Panc1 (cell line): ENCODE results near the gene PSPC1. TPM values are rescaled to one million over a fixed set of nuclear protein-coding genes. Genes with fewer than 3 reads are reported as not detected.
"Not testable (repeated sequence)": the region's sequence is repeated elsewhere in the genome, so short reads cannot be mapped to it uniquely, and the experiment has no call there.

Source experiments
- ATAC-seq: fragments of 200-7000 bp; cut with Tn5 transposase; 2 replicates; pipeline ENCODE4 v1.9.1; 2020; ENCODE audit warnings: mild to moderate bottlenecking, moderate library complexity
- BruUV-seq: library from RNA; stranded (reverse); fragments of 400-500 nt; replicated peaks from 2 replicates; lab custom pipeline; 2021; lab: Mats Ljungman, UMichigan
- CTCF ChIA-PET: fragments of 300-600 bp; sonication (Branson Sonifier 250); formaldehyde crosslinking; loops from one replicate; lab custom pipeline; 2022; ENCODE audit warnings: antibody characterized with exemption; lab: Charles Lee
- POLR2A ChIA-PET: fragments of 300-600 bp; sonication (Branson Sonifier 250); formaldehyde crosslinking; loops from one replicate; lab custom pipeline; 2022; ENCODE audit warnings: antibody characterized with exemption; lab: Charles Lee
- DNase-seq: peaks from one replicate; pipeline ENCODE4 v3.0.0-alpha.2; 2010; ENCODE audit warnings: low read depth, low spot score
- H3K27ac ChIP-seq: 2 replicates; pipeline ENCODE4 v1.5.1; 2011; ENCODE audit warnings: mild to moderate bottlenecking, low read length, inconsistent platforms
- H3K27me3 ChIP-seq: fragments of 200-500 bp; sonication (Bioruptor generic); 2 replicates; pipeline ENCODE4 v1.6.0; 2014; ENCODE audit warnings: low read length, inconsistent platforms; ENCODE audit not compliant: control insufficient read depth, insufficient read depth
- H3K36me3 ChIP-seq: fragments of 200-500 bp; sonication (Bioruptor generic); 2 replicates; pipeline ENCODE4 v1.5.1; 2014; ENCODE audit warnings: inconsistent platforms, mild to moderate bottlenecking, low read length, moderate library complexity; ENCODE audit not compliant: control insufficient read depth, insufficient read depth
- H3K4me1 ChIP-seq: 2 replicates; pipeline ENCODE4 v1.5.1; 2011; ENCODE audit warnings: inconsistent platforms, mild to moderate bottlenecking, low read length, moderate library complexity; ENCODE audit not compliant: control insufficient read depth, insufficient read depth
- H3K4me3 ChIP-seq, 2 experiments: 2 replicates each; pipeline ENCODE4 v1.5.1; 2011 to 2012; ENCODE audit warnings: low read depth in 2 of 2, low read length in 2 of 2, mild to moderate bottlenecking in 2 of 2, inconsistent platforms in 1 of 2, moderate library complexity in 1 of 2
- H3K9me3 ChIP-seq: fragments of 200-500 bp; sonication (Bioruptor generic); 2 replicates; pipeline ENCODE4 v1.5.1; 2014; ENCODE audit warnings: low read depth, mild to moderate bottlenecking, inconsistent platforms, low read length, moderate library complexity; ENCODE audit not compliant: control insufficient read depth, insufficient read depth
- POLR2AphosphoS5 ChIP-seq: IDR thresholded peaks from 2 replicates; pipeline ENCODE4 v1.6.1; 2012; ENCODE audit warnings: mild to moderate bottlenecking, low read depth, low read length, moderate library complexity
- SIN3A ChIP-seq: IDR thresholded peaks from 2 replicates; pipeline ENCODE4 v1.6.1; 2012; ENCODE audit warnings: low read depth, mild to moderate bottlenecking, low read length, moderate library complexity, borderline replicate concordance; ENCODE audit not compliant: insufficient read depth
- TCF7L2 ChIP-seq: IDR thresholded peaks from 2 replicates; pipeline ENCODE4 v1.6.1; 2011; ENCODE audit warnings: mild to moderate bottlenecking, low read depth, low read length, inconsistent platforms
- in situ Hi-C: cut with HindIII; loops from 2 replicates; pipeline ENCODE4 v1.10.0; 2016; ENCODE audit warnings: low sequenced_read_pairs, low pct_unique_long_range_greater_than_20kb
- intact Hi-C: fragments of 100-400 bp; cut with micrococcal nuclease; formaldehyde crosslinking; loops from one replicate; pipeline ENCODE4 v1.10.0; 2022; ENCODE audit not compliant: unreplicated experiment
- total RNA-seq: library from RNA; stranded (reverse); gene quantifications from one replicate; pipeline ENCODE4 v1.2.1, GENCODE V29; 2021; ENCODE audit not compliant: unreplicated experiment
- TF ChIP-seq, protein P1 (sequence below): fragments of 450-650 bp; IDR thresholded peaks from 2 replicates; pipeline ENCODE4 v1.5.1; 2017; ENCODE audit warnings: mild to moderate bottlenecking
- TF ChIP-seq, protein P2 (sequence below), 2 experiments: IDR thresholded peaks; 2 replicates each; pipeline ENCODE4 v1.6.1; 2011 to 2012; ENCODE audit warnings: low read depth in 2 of 2, control low read depth in 1 of 2, low read length in 1 of 2, mild to moderate bottlenecking in 1 of 2, moderate library complexity in 1 of 2; ENCODE audit not compliant: insufficient read depth in 1 of 2

The PSPC1 gene
- total RNA-seq, 1 experiment from 2014 or later, result 39.1 TPM

DNA sequence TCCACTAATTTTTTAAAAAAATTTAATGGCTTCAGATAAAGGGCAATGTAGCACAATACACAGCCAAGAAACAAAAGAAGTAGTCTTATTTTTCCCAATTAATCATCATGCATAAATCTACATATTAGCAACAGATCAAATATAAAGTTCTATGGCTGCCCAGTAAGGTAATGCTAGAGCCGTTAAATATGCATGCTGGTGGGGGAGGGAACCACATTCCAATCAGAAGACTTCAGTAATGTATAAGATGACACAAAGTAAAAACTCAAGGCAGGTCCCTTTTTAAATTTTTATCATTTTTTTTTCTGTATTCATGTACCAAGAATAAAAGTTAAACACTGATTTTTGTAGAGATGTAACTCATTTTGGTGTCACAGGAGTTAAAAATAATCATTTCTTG lies 87.3 kb downstream of the PSPC1 start:
- H3K27ac ChIP-seq, result no peak overlapping the region
- ATAC-seq (no peak), DNase-seq (no peak)
- BruUV-seq, result no TSS peak
- peaks cover 5% of the 10 kb centered on the region; the same call in 1 of the 2 replicates for H3K36me3 ChIP-seq
- H3K4me3 ChIP-seq, result no peak overlapping the region
- POLR2A ChIA-PET, result no interaction called here
- no peaks in the 10 kb centered on the region for H3K27me3 ChIP-seq
- CTCF ChIA-PET, result no interaction called here
- in situ Hi-C loops, result no loop called here
- intact Hi-C loops, result no loop called here
- TF ChIP-seq, protein P1, sequence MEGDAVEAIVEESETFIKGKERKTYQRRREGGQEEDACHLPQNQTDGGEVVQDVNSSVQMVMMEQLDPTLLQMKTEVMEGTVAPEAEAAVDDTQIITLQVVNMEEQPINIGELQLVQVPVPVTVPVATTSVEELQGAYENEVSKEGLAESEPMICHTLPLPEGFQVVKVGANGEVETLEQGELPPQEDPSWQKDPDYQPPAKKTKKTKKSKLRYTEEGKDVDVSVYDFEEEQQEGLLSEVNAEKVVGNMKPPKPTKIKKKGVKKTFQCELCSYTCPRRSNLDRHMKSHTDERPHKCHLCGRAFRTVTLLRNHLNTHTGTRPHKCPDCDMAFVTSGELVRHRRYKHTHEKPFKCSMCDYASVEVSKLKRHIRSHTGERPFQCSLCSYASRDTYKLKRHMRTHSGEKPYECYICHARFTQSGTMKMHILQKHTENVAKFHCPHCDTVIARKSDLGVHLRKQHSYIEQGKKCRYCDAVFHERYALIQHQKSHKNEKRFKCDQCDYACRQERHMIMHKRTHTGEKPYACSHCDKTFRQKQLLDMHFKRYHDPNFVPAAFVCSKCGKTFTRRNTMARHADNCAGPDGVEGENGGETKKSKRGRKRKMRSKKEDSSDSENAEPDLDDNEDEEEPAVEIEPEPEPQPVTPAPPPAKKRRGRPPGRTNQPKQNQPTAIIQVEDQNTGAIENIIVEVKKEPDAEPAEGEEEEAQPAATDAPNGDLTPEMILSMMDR, result no peak
- TF ChIP-seq TCF7L2 (no peak), SIN3A (no peak), POLR2AphosphoS5 (no peak)
- TF ChIP-seq, protein P2, sequence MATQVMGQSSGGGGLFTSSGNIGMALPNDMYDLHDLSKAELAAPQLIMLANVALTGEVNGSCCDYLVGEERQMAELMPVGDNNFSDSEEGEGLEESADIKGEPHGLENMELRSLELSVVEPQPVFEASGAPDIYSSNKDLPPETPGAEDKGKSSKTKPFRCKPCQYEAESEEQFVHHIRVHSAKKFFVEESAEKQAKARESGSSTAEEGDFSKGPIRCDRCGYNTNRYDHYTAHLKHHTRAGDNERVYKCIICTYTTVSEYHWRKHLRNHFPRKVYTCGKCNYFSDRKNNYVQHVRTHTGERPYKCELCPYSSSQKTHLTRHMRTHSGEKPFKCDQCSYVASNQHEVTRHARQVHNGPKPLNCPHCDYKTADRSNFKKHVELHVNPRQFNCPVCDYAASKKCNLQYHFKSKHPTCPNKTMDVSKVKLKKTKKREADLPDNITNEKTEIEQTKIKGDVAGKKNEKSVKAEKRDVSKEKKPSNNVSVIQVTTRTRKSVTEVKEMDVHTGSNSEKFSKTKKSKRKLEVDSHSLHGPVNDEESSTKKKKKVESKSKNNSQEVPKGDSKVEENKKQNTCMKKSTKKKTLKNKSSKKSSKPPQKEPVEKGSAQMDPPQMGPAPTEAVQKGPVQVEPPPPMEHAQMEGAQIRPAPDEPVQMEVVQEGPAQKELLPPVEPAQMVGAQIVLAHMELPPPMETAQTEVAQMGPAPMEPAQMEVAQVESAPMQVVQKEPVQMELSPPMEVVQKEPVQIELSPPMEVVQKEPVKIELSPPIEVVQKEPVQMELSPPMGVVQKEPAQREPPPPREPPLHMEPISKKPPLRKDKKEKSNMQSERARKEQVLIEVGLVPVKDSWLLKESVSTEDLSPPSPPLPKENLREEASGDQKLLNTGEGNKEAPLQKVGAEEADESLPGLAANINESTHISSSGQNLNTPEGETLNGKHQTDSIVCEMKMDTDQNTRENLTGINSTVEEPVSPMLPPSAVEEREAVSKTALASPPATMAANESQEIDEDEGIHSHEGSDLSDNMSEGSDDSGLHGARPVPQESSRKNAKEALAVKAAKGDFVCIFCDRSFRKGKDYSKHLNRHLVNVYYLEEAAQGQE (IDR thresholded peaks at IDR 0.05; ENCODE audit: insufficient read depth in 1 of 2, low read depth in 2 of 2, low read length in 1 of 2), result no peak
- no peaks in the 10 kb centered on the region for H3K9me3 ChIP-seq
- H3K4me1 ChIP-seq, result no peaks in the 10 kb centered on the region

DNA sequence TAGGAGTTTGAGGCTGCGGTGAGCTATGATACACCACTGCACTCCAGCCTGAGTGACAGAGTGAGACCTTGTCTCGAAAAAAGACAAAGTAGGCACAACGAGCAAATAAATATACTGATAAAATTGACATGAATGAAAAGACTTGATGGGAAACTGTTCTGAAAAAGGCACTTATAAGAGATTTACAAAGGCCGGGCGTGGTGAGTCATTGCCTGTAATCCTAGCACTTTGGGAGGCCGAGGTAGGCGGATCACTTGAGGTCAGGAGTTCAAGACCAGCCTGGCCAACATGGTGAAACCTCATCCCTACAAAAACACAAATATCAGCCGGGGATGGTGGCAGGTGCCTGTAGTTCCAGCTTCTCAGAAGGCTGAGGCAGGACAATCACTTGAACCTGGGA lies 91.3 kb downstream of the PSPC1 start:
- in situ Hi-C loops, H3K4me3 ChIP-seq, BruUV-seq, H3K9me3 ChIP-seq, H3K36me3 ChIP-seq, POLR2A ChIA-PET, intact Hi-C loops, DNase-seq, H3K27me3 ChIP-seq, CTCF ChIA-PET, H3K27ac ChIP-seq, ATAC-seq, H3K4me1 ChIP-seq: not testable (repeated sequence)

DNA sequence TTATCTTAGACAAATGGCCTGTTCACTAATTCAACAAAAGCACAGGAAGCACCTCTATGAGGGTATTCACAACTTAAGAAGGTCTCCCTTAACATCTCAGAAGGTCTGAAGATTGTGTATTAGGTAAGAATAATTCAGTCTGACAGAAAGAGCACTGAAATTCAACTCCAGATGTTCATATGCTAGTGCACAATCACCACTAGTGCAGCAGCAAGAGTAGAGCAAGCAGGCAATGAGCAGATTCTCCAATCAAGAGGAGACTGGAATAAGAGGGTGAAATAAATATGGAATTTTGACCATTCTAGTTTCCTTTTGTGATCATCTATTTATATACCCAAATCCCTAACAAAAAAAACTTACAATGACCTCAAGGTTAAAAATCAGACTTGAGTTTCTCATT lies 97.3 kb downstream of the PSPC1 start:
- no TSS peak for BruUV-seq
- Histone ChIP-seq H3K4me1 (no peaks in the 10 kb centered on the region), H3K27ac (no peak overlapping the region), H3K4me3 (no peak overlapping the region), H3K27me3 (no peaks in the 10 kb centered on the region), H3K9me3 (no peaks in the 10 kb centered on the region), H3K36me3 (no peaks in the 10 kb centered on the region; the same call in 1 of the 2 replicates)
- TF ChIP-seq, protein P2 (IDR thresholded peaks at IDR 0.05; ENCODE audit: insufficient read depth in 1 of 2, low read depth in 2 of 2, low read length in 1 of 2), result no peak
- TF ChIP-seq, protein P1, result no peak
- no peak for TF ChIP-seq SIN3A
- no peak for TF ChIP-seq POLR2AphosphoS5
- TF ChIP-seq TCF7L2, result no peak
- no peak for ATAC-seq
- intact Hi-C loops (no loop called here), in situ Hi-C loops (no loop called here)
- CTCF ChIA-PET, result no interaction called here
- POLR2A ChIA-PET, result no interaction called here
- no peak for DNase-seq
